AG10803 (cell line): Measurements from ENCODE around the gene ARHGAP22.

Source experiments
- DNase-seq: peaks from one replicate; pipeline ENCODE4 v3.0.0; 2010; ENCODE audit warnings: low read depth
- H3K4me3 ChIP-seq: 2 replicates; pipeline ENCODE4 v1.5.1; 2011; ENCODE audit warnings: mild to moderate bottlenecking, low read length, control low read depth
- TF ChIP-seq, protein P1 (sequence below): conservative IDR thresholded peaks from 2 replicates; pipeline ENCODE4 v1.5.1; 2011; ENCODE audit warnings: mild to moderate bottlenecking, low read length, control low read depth, inconsistent platforms

The ARHGAP22 gene

DNA sequence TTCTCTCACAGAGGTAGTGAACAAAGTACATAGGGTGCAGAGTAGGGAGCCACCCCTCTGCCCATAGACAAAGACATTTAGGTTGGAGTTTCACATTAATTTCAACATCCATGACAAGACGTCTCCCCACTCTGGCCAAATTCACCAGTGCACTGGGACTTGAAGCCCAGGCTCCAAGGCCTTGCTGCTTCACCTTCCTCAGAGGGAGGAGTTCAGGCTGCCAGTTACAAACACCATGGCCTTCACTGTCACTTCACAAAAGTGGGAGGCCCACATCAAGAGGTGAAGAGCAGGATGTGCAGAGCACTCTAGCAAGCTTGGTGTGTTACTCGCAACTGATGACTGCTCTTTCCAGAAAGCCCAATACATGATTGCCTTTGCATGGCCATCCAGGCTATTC lies 15.8 kb upstream of the ARHGAP22 start:
- H3K4me3 ChIP-seq = no peak overlapping the region
- TF ChIP-seq, protein P1, sequence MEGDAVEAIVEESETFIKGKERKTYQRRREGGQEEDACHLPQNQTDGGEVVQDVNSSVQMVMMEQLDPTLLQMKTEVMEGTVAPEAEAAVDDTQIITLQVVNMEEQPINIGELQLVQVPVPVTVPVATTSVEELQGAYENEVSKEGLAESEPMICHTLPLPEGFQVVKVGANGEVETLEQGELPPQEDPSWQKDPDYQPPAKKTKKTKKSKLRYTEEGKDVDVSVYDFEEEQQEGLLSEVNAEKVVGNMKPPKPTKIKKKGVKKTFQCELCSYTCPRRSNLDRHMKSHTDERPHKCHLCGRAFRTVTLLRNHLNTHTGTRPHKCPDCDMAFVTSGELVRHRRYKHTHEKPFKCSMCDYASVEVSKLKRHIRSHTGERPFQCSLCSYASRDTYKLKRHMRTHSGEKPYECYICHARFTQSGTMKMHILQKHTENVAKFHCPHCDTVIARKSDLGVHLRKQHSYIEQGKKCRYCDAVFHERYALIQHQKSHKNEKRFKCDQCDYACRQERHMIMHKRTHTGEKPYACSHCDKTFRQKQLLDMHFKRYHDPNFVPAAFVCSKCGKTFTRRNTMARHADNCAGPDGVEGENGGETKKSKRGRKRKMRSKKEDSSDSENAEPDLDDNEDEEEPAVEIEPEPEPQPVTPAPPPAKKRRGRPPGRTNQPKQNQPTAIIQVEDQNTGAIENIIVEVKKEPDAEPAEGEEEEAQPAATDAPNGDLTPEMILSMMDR = no peak
- no peak for DNase-seq

DNA sequence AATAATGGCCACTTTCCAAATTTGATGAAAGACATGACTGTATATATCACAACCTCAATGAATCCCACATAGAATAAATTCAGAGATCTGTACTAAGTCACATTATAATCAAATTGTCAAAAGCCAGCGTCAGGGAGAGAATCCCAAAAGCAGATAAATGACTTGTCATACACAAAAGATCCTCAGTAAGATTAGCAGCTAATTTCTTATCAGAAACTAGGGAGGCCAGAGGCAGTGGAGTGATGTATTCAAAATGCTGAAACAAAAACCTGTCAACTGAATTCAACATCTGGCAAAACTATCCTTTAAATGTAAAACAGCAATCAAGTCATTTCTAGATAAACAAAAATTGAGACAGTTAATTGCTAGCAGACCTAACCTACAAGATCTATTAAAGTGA lies 11.6 kb upstream of the ARHGAP22 start:
- no peak overlapping the region for H3K4me3 ChIP-seq
- TF ChIP-seq, protein P1 = no peak
- no peak for DNase-seq

DNA sequence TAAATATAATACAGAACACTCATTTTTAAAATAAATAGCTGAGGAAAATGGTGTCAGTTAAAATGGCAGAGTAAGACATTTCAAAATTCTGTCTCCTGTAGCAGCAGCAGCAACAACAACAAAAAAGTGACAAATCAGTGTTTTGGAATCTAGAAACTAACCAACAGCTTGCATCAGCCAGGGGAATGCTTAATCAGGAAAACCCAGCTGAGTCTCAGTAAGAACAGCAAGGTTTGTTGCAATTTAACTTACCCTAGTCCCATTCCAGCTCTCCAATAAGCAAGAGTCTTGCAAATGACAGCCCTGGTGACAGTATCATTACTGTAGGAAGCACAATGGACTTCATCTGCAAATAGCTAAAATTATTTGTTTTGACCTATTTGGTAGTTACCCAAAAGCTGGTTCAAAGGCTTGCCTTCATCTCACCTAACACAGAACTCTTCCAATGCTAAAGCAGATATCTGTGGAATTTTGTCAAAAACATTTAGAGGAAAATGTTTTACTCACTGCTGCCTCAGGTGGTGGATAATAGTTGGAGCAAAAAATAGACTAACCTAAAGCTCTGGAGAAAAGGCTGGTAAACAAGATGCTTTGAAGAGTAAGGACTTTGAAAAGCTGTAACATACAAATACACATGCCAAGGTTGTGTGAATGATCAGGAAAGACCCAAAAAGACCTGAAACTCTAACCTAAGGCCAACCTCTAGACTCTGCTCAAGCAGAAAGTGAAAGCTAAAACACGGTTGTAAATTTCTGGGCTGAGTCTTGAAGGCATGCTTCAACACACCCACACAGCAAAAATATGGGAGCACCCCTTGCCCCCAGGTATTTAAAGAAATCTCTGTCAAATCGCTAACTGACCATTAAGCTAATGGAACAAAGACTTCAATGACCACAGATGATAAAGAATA lies 9.9 kb upstream of the ARHGAP22 start:
- peak; percentile 93 for DNase-seq
- H3K4me3 ChIP-seq = no peak overlapping the region
- TF ChIP-seq, protein P1 = peak; percentile 50

DNA sequence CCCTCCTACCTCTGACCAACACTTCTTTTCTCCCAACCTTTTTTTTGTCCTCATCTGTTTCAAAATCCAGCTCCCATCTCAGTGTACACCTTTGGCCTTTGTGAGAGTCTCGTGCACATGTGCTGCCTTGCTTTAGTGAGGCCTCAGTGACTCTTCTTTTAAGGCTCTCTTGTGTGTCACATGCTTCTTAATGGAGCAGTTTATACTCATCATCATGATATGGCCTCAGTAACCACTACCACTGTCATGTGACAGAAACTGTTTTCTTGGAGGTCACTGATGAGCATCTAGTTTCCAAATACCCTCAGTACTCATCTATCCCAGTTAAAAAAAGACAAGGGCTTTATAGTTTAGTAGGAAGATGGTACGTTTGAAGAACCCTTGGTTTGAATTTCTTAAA lies 8.1 kb upstream of the ARHGAP22 start:
- DNase-seq = peak; percentile 31
- H3K4me3 ChIP-seq = no peak overlapping the region
- TF ChIP-seq, protein P1 = no peak

DNA sequence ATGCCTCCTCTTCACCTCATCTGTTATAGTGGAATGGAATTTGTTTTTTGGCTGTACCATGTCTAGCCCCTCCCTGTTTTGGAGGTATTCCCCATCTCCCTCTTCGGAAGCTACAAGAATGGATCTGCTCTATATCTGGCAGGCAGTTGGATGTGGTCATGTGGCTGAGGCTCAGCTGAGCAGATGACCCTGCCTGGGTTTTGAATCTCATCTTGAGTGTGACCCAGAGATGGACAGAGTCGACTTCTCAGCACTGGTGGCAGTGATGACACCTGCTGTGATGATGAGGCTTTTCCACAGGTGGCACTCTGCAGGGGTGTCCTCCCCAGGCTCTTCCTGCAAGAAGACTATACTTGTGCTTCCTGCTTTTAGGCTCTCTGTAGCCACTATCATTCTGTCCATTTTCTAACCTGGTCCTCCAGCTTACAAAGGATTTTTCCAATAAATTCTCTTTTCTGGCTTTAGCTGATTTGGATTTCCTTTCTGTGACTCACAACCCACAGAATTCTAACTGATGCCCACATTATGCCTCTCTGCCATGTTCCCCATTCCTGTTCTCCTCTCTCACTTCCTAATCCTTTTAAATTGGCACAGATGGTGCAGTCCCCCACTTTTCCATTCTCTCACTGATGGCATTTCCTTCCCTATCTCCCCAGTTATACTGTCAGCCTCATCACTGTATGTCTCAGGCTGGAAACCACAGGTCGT lies 7.5 kb upstream of the ARHGAP22 start:
- H3K4me3 ChIP-seq = no peak overlapping the region
- peak; percentile 84 for DNase-seq
- TF ChIP-seq, protein P1 = no peak

DNA sequence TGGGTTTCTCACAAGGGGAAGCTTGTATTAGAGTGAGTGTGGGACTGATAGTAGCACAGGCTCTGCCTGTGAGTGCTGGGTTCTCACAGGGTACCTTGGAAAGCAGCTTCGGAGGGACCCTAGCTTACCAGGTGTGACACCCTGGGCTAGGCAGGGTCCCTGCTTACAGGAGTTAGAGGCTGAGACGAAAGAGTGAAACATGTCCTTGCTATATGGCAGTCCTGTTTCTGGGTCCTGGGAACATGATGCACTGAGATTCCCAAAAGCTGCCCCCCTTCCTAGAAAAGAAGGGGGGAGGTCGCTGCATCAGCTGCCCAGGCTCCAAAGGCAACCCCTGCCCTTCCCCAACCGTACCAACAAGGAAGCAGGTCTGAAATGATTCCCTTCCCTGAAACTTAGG lies 6.3 kb upstream of the ARHGAP22 start:
- no peak overlapping the region for H3K4me3 ChIP-seq
- TF ChIP-seq, protein P1 = no peak
- DNase-seq = no peak
